ENCODE data around the gene DGLUCY.

GRCh38 chr14:91123201-91123600 lies 9.3 kb downstream of the DGLUCY start:
- TF ChIP-seq RAD21 (IDR thresholded peaks at IDR 0.05; ENCODE audit: low read depth) (no peak), EZH2phosphoT487 (IDR thresholded peaks at IDR 0.05; ENCODE audit: borderline replicate concordance) (no peak), EZH2 (IDR thresholded peaks at IDR 0.05) (no peak), CEBPB (IDR thresholded peaks at IDR 0.05; ENCODE audit: low read depth) (no peak), POLR2A (IDR thresholded peaks at IDR 0.05; ENCODE audit: borderline replicate concordance, extremely low read depth, insufficient read depth, insufficient read length) (no peak), TCF7L2 (IDR thresholded peaks at IDR 0.05; ENCODE audit: borderline replicate concordance, extremely low read depth, insufficient read depth, insufficient read length) (no peak), POLR2AphosphoS5 (IDR thresholded peaks at IDR 0.05; ENCODE audit: low read depth, low read length) (no peak), YY1 (IDR thresholded peaks at IDR 0.05; ENCODE audit: extremely low read depth, insufficient replicate concordance, low read depth, low read length) (no peak), MAX (IDR thresholded peaks at IDR 0.05) (no peak)
- TF ChIP-seq, protein P1, sequence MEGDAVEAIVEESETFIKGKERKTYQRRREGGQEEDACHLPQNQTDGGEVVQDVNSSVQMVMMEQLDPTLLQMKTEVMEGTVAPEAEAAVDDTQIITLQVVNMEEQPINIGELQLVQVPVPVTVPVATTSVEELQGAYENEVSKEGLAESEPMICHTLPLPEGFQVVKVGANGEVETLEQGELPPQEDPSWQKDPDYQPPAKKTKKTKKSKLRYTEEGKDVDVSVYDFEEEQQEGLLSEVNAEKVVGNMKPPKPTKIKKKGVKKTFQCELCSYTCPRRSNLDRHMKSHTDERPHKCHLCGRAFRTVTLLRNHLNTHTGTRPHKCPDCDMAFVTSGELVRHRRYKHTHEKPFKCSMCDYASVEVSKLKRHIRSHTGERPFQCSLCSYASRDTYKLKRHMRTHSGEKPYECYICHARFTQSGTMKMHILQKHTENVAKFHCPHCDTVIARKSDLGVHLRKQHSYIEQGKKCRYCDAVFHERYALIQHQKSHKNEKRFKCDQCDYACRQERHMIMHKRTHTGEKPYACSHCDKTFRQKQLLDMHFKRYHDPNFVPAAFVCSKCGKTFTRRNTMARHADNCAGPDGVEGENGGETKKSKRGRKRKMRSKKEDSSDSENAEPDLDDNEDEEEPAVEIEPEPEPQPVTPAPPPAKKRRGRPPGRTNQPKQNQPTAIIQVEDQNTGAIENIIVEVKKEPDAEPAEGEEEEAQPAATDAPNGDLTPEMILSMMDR (IDR thresholded peaks at IDR 0.05 in 2 of 3, conservative IDR thresholded peaks at IDR 0.05 in 1 of 3; ENCODE audit: borderline replicate concordance in 1 of 3, insufficient read depth in 1 of 3, low read depth in 2 of 3, low read length in 2 of 3), result no peak
